CD4-positive, alpha-beta T cell treated with Interleukin-15 for 4 hours (primary cell): ENCODE data around the gene FGF19.
"Not testable (repeated sequence)": the region's sequence is repeated elsewhere in the genome, so short reads cannot be mapped to it uniquely, and the experiment has no call there.

Experiments used
- DNase-seq: peaks from one replicate; pipeline ENCODE4 v3.0.0-alpha.2; 2020; ENCODE audit warnings: low spot score

The FGF19 gene

DNA sequence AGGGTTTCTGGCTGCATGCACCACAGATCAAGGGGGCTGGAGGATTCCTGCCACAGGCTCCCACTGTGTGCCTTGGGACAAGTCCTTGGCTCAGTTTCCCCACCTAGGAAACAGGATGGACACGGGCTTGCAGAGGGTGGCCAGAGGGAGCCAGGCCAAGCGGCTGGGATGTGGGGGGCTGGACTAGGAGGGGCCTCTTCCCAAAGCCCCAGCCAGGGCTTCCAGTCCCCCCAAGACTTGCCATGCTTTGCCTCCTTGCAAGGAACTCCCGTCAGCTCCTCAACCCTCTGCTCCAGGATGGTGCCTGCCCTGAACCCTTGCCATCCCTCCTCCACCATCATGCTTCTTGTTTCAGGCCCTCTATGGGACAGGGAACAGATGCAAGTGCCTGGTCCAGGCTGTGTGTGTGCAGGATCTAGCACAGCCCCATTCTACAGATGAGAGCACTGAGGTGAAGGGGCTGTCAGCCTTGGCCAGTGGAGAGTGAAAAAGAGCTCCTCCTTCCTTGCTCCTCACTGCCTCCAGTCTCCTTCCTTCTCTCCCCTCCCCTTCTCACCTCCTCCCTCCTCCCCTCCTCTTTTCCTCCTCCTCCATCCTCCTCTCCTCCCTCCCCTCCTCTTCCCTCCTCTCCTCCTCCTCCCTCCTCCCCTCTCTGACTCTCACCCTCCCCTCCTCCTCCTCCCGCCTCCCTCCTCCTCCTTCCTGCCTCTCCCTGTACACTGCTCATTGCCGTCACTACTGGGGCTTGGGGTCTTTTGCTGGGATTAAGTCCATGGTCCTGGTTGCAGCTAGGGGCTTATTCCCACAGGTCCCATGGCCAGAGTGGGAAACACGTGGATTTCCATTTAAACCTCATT is 13.3 kb upstream of the FGF19 start:
- DNase-seq = no peak

DNA sequence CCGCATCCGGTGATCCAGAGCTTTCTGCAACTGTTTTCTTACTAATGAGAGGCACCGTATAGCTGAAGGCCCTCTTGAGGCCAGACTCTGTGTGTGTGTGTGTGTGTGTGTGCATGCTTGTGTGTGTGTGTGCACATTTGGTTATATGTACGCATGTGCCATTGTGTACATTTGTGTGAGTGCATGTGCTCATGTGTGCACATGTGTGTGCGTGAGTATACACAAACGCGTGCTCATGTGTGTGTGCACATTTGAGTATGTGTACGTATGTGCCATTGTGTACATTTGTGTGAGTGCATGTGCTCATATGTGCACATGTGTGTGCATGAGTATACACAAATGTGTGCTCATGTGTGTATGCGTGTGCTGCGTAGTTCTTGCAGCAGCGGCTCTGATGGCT is 12.3 kb upstream of the FGF19 start:
- no peak for DNase-seq

DNA sequence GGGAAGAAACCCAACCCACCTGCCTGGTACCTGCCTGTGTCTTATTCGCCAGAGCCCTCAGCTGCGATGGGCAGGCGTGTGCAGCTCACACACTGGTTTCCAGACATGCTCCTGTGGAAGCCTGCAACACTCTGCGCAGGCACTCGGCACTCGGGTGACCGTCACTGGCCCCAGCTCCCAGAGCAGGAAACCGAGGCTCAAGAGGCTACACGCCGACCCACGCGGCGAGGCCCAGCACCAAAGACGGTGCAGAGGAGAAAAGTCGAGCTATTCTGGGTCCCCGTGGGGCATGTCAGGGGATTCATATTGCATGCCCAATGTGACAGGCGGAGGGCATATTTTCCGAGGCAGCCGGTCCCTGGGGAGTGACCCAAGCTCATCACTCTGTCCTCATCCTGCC is 11.6 kb upstream of the FGF19 start:
- DNase-seq = no peak

DNA sequence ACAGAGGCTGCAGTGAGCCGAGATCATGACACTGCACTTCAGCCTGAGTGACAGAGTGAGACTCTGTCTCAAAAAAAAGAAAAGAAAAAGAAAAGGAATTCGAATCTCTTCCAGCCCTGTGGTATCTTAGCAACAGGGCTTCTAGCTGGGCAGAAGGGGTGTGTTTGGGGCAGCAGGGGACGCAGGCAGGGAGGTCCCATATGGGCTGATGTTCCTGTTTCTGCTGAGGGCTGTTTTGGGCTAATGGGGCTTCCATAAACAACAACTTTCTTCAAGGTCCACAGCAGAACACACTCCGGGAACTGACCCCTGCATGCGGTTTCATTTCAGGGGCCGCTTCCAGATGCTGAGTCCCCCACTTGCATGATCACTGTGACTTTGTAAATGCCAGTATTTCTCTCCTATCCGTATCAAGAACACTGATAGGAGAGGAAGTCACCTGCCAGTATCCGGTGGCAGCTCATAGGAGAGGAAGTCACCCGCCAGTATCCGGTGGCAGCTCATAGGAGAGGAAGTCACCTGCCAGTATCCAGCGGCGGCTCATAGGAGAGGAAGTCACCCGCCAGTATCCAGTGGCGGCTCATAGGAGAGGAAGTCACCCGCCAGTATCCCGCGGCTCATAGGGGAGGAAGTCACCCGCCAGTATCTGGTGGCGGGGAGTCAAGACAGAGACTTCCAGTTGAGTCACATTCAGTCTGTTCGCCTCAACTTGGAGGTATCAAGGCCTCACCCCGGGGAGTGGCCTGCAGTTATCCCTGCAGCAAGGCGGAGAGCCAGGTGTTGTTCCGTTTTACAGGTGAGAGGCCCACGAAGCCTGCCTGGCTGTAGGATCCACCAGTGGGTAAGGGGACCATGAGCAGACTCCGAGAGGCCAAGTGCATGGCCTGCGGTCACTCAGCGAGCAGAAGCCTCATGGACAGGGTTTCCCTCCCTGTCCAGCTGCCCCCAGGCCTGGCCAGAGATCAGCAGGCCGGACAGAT is 8.3 kb upstream of the FGF19 start:
- no peak for DNase-seq

DNA sequence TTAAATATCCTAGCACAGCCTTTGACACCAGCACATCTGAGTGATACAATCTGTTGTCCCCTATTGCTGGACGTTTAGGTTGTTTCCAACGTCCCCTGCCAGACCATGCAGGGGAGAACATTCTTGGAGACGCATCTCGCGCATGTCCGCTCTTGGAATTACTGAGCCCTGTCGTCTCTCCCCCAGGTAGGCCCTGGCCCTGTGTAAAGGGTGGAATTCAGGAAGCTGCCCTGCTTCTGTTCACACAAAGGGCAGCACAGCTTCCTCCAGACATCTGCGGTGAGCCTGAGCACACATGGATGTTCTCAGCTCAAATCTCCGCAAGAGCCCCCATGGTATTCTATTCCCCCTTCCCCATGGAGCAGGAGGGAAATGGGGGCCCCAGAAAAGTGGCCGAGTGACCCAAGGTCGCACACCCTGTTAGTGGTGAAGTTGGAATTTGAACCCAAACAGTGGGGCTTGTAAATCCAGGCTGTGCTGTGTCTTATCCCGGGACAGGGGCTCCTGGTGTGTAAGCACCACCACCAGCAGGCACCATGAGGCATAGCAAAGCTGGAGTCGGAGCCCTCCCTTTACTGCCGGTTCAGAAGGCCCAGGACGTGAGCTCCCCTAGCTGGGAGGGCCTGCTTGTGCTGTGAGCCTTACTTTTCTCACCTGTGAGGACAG is 5.0 kb upstream of the FGF19 start:
- DNase-seq = no peak

DNA sequence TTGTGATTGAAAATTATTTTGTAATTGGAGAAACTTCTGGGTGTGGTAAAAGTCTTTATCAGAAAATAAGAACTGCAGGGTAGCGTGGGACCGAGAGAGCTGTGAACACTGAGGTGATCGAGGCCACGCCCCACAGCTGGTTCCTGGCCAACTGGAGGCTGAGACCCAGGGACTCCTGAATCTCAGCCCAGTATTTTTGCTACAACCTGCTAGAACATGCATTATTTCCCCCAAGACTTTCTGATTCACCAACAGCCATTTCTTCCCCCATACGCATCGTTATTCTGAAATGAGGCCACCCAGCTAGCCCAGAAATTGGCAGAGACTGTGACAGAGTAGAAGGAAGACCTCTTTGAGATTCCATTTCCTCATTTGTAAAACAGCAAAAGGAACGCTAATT is 3.4 kb upstream of the FGF19 start:
- no peak for DNase-seq

DNA sequence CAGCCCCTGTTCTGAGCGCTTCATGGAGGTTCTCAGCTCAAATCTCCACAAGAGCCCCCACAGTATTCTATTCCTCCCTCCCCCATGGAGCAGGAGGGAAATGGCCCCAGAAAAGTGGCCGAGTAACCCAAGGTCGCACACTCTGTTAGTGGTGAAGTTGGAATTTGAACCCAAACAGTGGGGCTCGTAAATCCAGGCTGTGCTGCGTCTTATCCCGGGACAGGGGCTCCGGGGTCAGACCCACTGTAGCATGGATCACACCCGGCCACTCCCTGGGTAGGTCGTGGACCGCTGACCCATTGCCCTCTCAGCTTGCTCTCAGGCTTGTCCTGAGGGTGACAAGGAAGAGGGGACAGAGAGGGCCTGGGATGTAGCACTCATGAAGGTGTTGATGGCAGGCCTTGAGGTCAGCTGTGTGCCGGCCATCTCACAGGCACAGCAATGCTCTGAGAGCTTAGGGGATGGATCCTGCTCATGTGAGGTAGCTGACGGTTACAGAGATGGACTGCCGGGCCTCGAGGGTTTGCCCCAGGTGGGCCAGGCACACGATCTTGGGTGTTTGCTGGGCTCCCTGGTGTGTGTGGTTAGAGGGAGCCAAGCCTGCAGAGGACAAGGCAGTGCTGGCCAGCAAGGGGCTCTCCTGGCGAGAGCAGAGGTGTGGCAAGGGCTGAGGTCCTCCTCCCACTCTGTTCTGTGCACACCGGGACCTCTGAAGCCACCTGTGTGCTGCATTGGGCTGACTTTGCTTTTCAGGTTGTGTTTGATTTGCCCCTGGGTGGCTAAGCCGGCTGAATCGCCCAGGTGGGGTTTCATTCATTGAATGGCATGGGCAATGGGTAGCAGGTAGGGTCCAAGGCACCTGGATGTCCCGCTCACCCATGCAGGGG is 2.3 kb upstream of the FGF19 start:
- DNase-seq = no peak

DNA sequence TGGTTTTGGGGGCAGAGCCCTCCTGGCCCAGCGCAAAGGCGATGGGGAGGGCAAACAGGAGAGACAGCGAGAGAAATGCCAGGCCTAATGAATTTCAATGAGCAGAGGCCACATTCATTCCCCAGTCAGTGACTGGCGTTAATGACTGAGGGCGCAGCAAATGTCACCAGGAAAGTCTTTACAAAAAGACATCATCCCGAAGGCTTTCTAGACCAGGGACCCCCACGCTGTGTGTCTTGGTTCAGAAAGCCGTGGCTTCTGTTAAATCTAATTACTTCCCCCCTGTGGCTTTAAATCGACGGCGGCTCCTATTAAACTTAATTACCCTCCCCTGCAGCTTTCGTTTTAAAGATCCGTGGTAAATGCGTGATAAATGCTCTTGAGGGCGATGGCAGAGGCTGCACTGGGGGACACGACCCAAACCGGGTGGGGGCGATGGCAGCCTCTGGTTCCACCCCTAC is 1.6 kb upstream of the FGF19 start:
- DNase-seq = no peak

DNA sequence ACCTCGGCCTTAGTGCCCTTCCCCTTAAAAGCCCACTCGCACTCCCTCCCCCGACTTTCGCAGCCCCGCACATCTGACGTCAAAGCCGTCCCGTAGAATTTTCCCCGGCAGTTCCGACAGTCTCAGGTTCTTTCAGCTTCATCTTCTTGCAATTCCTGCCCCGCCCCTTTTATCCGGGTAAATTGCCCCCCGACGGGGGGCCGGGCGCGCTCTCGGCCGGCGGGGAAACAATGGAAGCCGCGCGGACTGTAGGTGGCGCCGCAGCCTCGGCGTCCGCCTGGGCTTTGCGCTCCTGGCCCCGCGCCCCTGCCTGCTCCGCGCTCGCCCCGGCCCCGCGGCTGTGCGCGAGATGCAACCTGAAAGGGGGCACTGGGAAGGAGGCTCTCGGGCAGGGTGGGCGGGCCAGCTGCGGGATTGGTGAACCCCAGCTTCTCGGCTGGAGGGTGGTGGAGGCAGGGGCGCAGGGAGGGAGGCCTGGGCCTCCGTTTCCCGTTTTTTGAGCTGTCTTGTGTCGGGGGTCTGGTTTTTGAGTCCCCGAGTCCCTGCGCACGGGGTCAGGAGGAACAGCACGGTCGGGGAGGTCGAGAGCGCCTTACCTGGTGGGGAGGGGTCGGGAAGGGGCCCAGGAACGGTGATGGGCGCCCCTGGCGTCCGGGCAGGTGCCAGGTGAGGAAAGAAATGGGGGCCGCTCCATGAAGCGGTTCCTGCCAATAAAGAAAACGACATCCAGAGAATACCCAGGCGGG is 859 bp upstream of the FGF19 start:
- DNase-seq = no peak

DNA sequence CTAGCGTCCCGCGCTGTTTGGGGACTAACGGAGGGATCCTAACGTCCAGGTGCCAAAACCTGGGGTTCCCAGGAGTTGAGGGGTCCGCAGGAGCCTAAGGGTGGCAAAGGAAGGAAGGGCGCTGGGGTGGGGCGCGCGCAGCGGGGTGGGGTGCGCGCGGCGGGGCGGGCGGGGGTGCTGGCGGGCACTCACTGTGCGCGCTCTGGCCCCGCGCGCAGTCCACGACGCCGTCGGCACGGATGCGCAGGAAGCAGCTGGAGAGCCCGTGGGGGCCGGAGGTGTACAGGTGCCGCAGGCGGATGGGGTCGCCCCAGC is 412 bp downstream of the FGF19 start:
- no peak for DNase-seq

DNA sequence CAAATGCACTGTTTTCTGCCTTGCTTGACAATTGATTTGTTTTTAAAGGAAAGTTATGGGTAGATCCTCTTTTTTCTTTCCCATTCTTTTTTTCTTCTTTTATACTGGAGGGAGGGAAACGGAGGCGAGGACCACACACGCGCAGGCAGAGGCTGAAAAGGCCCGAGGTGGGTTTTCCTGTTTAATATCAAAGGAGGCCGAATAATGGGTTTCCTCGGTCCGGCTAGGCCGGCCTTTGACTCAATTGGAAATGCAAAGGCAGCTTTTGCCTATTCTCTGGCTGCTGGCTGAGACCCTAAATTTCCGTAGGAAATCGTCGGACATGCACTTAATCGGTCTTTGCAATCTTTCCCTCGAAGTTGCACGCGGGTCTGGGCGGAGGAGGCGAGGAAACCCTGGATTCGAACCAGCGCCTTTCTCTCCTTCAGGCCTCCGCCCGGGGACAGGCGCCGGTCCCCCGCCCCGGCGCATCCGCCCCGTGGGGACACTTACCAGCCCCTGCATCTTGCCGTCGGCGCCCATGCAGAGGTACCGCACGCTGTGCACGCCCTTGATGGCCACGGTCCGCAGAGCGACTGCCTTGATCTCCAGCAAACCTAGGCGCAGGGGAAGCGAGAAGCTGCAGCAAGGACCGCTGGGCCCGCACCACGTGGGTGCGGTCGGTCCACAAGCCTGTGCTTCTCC is 911 bp downstream of the FGF19 start:
- no peak for DNase-seq

DNA sequence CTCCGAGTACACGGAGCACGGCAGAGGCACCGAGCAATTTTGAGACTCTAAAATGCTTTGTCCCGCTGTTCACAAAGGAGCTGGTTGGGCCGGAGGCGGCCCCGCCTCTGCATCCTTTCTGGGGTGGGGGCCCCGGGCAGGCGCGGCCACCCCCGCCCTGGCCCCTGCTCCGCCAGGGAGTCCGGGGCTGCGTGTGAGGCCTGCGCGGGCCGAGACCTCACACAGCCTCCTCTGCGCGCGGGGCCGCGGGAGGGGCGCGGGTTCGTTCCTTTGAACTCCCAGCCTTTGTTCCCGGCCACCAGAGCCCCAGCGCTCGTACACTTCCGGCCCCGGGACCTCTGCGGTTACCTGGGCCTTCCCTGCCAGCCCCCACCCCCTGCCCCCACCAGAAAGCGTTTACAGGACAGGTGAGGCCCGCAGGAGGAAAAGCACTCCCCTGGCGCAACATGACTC is 1.6 kb downstream of the FGF19 start:
- no peak for DNase-seq

DNA sequence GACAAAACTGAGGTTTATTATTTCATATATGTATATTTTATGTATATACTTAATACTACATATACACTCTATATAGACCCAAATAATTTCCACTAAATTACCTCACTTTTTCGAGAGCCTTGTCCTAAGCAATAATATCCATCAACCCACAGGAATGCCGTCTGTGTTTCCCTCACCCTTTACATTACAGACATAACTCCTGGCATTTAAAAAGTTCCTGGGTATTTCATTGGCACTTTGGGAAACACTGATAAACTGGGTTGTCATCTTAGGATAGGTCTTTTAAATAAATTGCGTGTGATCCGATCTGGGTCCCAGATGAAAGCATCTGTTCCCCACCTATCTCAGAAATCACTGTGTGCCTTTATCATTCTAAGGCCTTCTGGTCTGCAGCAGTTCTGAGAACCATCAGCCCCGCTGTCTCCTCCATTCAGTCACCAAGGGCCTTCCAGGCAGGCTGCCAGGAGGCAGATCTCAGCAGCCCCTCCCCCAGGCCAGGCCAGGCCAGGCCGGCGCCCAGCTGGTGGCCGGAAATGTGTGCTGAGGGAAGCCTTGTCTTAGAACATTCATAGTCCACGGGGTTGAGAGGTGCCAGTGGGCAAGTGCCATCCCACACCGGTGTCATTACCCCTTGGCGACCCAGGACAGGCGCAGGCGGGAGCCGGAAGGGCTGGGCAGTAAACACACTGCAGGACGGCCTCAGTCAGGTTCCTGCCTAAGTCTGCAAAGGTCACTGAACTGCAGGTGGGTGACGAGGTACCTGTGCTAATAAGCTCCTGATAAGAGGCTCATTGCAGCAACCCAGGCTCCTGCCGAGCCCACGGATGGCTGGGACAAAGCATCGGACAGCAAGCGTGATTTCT is 3.3 kb downstream of the FGF19 start:
- no peak for DNase-seq

DNA sequence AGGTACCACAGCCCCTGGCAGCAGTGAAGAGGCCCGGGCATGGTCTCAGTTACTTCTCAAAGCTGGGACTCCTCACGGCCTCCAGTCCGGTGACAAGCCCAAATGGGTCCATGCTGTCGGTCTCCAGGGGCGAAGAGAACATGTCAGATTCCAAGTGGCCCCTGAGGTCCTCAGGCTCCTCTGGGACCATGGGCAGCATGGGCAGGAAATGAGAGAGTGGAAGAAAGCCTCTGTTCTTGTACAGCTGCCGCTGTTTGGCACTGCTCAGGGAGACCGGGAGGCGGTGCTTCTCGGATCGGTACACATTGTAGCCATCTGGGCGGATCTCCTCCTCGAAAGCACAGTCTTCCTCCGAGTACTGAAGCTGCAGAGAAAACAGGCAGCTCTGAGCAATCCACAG is 4.6 kb downstream of the FGF19 start:
- no peak for DNase-seq

DNA sequence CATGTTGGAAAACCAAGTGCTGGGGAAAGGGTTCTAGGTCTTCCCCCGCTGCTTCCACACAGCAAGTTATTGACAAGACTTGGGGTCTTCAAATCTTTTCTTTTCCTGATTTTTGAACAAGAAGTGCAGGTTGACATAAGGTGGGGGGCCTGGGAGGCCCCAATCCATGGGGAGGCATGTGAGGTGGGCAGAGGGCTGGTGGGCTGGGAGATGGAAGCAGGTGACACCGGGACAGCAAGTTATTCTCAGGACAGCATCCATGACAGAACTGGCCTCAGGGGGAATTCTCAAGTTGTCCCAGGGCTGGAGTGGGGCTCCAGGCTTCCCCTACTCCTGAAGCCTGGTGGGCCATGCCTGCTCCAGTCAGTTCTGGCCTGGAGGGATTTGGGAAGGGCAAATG is 5.5 kb downstream of the FGF19 start:
- no peak for DNase-seq

DNA sequence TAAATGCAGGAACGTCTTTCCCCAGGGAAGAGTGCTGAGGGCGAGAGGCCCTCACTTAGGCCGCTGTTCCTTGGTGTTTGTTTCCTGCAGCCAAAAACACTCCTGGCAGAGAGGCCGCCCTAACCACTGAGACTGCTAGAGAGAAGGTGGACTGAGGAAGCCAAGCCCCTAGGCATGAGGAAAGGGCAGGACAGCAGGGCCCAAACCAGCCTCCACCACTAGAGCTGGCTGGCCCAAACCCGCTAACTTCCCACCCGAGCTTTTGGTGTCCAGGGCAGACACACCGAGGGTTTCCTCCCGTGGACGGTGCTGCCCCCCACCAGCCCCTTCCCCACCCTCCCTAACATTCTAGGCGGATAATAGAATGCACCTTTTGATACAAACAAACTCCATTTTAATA is 6.0 kb downstream of the FGF19 start:
- no peak for DNase-seq

DNA sequence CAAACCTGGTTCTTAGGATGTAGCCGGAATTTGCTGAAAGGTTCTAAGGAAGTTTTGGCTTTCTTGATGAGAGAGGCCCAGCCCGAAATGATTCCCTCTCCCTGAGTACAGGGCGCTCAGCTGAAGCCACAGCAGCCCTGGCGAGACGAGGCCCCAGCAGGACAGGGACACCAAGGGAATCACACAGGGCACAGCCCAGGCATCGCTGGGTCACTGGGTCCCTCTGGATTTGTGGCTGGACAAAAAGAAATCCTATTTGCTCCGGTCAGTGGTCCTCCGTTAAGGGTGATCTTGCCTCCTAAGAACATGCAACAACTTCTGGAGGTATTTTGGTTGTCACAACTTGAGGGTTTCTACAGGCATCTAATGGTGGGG is 6.4 kb downstream of the FGF19 start:
- no peak for DNase-seq

DNA sequence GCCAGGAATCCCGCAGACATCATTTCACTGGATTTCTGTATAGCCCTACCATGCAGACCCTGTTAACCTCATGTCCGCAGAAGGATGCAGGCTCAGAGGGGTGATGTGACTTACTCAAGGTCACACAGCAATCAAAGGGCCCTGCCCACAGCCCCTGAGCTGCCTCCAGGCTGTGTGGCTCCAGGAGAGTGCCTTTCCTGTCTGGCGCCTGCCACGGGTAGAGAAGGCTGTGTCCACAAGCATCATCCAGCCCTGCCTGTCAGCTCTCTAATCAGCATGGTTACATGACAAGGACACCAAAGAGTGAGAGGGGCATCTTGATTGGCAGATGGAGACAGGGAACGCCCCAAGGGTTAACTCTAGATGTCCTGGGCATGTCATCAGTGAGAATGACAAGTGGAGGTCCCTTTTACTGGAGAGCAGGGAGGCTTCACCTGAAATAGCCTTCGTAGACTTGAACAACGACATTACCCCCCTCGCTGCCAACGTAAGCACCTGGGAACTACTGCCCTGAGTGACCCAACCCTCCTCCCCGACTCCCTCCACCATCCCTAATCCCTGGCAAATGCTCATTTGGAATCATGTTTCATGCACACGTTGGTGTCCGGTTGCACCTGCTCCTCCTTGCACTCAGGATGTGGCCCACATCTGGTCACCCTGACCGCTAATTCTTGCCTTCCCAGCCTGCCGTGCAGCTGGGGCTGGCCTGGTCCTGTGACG is 6.9 kb downstream of the FGF19 start:
- DNase-seq = no peak

DNA sequence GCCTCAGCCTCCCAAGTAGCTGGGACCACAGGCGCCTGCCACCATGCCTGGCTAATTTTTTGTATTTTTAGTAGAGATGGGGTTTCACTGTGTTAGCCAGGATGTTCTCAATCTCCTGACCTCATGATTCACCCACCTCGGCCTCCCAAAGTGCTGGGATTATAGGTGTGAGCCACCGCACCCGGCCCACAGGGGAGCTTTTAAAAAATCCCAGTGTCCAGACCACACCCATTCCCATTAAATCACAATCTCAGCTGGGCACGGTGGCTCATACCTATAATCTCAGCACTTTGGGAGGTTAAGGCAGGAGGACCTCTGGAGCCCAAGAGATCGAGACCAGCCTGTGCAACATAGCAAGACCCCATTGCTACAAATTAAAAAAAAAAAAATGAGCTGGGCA is 7.8 kb downstream of the FGF19 start:
- DNase-seq = not testable (repeated sequence)
